ENCODE data around the gene EEF1A2.

The EEF1A2 gene

DNA sequence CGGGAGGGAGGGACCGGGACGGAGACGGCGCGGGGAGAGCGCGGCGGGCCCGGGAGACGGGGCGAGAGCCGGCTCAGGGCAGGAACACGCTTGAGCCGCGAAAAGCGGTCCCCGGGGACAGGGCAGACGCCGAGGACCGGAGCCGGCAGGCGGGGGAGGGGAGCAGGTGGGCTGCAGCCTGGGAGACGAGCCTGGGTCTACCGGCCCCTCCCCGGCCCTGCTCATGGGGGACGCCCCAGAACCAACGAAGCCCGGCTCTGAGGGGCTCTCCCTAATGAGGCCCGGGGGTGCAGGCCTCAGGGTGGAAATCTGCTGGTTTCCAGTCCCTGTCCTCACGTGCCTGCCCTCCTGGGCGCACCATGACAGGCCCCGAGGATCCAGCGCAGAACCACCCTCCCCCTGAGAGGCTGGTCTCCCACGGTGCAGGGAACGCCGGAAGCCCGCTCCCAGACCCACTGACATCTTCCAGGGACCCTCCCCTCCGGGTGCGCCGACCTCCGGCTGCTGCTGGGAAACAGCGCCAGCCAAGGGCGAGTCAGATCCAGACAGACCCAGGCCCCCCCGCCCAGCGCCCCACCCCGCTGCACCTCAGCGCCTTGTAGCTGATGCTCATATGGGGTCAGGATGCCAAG is 571 bp upstream of the EEF1A2 start:
- no peak for DNase-seq (ENCODE audit: low read depth)

DNA sequence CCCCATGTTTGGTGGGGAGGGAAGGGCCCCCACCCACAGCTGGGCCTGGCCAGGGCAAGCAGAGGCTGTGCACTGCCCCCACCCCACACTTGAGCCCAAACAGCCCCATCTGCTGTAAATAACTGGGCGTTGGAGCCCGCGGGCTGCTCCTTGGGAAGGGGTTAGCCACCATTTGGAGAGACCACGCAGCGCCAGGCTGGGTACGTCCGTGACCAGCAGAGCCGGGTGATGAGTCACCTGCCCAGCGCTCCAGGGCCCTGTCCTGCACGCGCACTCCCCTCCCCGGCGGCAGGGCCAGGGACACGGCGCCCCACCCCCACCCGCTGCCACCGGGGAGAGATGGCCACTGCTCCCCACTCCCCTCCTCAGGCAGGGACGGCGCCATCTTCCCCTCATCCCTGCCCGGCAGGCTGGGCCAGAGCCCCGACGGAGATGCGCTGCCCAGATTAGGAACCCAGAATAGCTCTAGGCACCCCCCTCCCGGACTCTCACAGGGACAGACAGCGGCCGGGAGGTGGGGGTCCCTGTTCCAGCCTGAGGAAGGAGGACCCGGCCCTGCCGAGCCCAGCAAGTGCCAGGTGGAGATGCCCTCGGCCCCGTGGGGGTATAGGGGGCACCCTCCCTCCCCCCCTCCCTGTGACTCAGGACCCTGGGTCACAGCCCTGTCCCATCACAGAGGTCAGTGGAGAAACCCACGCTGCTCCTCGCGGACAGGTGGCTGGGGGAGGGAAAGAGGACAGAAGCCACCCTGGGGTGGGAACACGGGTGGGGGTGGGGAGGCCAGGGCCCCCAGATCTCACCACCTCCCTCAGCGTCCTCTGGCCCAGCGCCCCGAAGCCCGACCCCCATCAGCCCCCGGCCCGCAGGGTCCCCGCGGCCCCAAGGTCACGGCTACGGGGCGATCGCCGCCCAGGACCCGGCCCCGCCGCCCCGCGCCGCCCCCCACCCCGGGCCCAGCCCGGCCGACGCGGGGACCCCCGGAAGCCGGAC is 642 bp downstream of the EEF1A2 start:
- no peak for DNase-seq (ENCODE audit: low read depth)

DNA sequence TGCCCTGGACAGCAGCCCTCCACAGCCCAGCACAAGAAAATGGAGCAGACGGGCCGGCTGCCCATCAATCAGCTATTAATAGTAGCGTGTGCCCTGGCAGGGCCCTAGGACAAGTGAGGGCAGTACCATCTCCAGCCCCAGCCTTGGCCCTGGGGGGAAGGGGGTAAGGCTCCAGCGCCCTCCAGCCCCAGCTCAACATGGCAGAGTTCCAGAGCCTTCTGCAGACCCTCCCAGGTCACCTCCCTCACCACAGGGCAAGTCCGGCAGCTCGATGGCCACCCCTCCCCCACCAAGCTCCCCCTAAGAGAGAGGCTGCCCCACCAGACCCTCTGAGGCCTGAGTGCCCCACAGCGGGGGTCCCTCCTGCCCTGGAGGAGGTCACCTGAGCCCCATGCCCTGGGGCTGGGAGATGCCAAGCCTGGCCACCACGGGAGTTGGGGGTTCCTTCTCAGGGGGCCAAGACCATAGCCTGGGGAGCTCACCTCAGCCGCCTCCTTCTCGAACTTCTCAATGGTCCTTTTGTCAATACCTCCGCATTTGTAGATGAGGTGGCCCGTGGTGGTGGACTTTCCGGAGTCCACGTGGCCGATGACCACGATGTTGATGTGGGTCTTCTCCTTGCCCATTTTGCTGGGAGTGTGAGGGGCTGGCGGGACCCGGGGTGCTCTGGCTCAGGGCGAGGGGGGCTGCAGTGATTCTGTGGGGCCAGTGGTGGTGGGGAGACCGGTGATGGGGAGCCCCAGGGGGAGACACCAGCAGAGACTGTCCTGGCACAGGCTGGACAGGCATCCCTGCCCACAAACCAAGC is 1.5 kb downstream of the EEF1A2 start:
- DNase-seq (ENCODE audit: low read depth), result no peak

DNA sequence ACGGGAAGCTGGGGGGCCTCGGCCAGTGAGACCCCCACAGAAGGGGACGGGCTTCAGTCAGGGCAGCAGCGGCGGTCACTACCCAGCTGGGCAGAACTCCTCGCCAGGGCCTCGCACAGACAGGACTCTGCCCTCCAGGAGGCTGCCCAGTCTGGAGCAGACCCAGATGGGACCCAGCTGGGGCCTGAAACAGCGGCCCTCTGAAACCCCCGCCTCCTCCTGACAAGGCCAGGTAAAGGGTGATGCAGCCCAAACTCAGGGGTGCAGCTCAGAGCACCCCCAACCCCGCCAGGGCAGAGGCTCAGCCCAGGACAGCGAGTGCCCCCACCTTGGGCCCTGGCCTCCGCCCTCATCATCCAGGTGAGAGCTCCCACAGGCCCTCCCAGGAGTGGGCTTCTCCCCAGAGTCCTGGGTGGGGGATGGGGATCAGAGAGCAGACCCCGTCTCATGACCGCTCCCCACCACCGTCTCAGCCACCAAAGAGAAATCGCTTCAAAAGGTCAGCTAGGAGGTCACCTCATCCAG is 2.2 kb downstream of the EEF1A2 start:
- no peak for DNase-seq (ENCODE audit: low read depth)

DNA sequence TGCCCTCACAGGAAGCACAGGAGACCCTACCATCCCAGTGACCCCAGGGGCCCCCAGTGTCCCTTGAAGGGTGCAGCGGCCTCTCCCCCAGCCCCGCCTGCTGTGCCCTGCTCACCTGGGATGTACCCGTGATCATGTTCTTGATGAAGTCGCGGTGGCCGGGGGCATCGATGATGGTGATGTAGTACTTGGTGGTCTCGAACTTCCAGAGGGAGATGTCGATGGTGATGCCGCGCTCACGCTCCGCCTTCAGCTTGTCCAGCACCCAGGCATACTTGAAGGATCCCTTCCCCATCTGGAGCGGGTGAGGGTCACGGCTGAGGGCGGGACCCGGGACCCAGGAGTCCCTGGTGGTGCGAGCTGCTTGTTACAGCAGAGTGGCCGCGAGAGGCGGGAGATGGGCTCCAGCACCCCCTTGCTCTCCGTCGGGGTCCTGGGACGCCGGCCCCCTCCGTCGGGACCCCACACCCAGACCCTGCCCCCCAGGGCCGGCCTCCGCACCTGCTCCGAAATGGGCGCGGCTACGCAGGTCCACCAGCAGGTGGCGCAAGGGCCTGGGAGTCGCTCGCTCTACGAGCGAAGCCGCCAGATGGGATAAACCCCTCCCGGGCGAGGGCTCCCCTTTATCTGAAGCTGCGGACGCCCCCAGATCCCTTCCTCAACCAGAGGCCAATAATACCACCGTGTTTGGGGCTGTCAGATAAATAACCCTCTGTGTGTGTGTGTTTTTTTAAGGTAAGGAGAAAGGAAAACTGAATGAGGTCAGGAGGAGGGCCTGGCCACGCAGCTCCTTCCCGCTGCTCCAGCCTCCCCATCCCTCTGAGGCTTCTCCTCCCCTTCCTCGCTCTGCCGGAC is 2.9 kb downstream of the EEF1A2 start:
- DNase-seq (ENCODE audit: low read depth), result no peak

DNA sequence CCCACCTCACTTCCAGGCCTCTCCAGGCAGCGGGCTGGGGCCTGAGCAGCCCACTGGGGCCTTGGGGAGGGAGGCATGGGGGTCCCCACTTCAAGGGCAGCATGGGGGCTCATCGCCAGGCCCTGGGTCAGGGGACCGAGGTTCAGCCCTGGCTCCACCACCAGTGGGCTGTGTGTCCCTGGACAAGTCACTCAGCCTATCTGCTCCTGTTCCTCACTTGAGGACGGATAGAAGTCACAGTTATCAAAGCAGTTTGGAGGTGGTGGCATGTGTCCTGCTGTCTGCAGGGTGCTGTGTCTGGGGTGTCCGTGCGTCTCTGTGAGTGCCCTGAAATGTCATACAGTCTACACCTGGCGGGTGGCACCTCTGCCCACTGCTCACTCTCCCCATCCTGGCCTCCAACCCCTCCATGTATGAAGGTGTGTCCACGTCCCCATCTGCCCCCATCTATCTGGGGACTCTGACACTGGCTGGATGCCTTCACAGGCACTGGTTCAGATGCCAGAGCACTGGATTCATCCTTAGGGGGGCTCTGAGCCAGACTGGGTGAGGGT is 3.6 kb downstream of the EEF1A2 start:
- DNase-seq (ENCODE audit: low read depth), result no peak

DNA sequence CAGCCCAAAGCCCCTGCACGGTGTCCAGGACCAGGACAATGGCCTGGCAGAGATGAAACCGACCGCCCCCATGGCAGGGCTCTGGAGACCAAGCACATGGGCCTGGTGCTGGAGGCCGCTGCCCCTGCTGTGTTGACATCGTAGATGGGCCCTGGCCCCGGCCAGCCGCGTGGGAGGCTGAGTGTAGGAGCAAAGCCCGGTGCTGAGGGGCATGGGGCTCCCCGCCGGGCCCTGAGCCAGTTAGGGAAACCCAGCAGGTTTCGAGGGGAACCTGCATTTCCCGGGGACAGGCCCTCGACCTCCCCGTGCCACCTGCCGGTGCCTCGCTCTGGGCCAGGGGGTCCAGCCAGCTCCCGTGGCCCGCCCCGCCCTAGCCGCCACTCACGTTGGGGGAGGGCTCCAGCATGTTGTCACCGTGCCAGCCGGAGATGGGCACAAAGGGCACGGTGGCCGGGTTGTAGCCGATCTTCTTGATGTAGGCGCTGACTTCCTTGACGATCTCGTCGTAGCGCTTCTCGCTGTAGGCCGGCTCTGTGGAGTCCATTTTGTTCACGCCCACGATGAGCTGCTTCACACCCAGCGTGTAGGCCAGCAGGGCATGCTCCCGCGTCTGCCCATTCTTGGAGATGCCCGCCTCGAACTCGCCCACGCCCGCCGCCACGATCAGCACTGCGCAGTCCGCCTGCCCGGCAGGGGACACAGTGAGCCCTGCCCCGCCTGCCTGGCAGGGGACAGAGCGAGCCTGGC is 4.3 kb downstream of the EEF1A2 start:
- DNase-seq (ENCODE audit: low read depth), result no peak

DNA sequence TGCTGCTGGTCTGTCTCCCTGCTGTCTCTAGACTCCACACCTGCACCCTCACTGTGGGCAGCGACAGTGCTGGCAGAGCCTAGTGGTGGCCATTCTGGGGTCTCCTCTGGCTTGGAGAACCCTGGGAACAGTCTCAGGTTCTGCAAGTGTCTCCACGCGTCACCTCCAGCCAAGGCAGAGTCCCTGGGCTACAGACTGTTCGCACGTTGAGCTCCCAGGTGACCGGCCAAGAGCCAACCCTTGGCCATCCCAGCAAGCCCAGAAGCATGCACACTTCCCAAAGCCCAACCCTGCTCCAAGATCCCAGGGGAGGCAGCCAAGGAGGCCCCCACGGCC is 4.8 kb downstream of the EEF1A2 start:
- no peak for DNase-seq (ENCODE audit: low read depth)

DNA sequence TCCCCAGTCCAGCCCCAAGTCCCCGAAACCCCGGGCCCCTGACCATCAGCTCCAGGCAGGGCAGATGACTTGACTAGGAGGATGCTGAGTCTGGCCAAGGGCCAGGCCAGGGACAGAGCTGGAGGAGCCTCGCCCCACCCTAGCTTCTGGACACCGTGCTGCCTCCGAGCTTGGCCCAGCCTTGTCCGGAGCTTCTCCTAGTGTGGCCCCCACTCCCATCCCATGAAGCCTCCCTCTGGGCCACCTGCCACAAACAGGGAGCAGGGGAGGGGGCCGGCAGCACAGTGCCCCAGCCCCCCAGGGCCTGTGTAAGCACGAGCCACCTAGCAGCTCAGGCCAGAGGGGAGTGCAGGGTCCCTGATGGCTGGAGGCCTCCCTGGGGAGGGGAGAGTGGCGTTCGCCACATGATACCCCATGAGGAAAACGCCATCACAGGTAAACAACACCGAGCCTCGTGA is 5.3 kb downstream of the EEF1A2 start:
- no peak for DNase-seq (ENCODE audit: low read depth)

DNA sequence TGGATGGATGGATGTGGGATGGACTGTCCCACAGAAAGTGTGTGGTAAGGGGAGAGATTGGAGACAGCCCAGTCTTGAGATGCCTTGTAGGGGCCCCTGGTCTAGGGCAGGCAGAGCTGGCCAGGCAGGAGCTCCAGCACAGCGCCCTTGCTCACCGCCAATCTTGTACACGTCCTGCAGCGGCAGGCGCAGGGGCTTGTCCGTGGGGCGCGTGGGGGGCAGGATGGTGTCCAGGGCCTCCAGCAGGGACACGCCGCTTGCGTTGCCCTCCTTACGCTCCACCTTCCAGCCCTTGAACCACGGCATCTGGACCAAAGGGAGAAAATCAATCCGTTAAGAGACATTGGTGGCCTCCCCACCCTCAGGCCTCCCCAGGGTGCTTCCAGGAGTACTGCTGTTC is 5.9 kb downstream of the EEF1A2 start:
- DNase-seq (ENCODE audit: low read depth), result no peak

DNA sequence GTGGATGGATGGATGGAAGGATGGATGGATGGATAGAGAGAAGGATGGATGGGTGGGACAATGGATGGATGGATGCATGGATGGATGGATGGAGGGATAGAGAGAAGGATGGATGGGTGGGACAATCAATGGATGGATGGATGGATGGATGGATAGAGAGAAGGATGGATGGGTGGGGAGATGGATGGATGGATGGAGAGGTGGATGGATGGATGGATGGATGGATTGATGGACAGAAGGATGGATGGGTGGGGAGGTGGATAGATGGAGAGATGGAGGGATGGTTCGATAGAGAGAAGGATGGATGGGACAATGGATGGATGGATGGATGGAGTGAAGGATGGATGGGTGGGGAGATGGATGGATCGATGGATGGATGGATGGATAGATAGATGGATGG is 6.4 kb downstream of the EEF1A2 start:
- no peak for DNase-seq (ENCODE audit: low read depth)

DNA sequence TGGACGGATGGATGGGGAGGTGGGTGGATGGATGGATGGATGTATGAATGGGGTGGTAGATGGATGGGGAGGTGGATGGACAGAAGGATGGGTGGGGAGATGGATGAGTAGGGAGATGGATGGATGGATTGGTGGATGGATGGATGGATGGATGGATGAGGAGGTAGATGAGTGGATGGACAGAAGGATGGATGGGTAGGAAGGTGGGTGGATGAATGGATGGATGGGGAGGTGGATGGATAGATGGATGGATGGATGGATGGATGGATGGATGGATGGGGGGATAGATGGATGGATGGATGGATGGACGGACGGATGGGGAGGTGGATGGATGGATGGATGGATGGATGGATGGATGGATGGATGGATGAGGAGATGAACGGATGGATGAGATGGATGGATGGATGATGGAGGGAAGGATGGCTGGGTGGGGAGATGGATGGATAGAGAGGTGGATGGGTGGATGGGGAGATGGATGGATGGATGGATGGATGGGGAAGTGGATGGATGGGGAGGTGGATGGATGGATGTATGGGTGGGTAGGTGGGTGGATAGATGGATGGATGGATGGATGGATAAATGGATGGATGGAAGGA is 7.2 kb downstream of the EEF1A2 start:
- DNase-seq (ENCODE audit: low read depth), result no peak

DNA sequence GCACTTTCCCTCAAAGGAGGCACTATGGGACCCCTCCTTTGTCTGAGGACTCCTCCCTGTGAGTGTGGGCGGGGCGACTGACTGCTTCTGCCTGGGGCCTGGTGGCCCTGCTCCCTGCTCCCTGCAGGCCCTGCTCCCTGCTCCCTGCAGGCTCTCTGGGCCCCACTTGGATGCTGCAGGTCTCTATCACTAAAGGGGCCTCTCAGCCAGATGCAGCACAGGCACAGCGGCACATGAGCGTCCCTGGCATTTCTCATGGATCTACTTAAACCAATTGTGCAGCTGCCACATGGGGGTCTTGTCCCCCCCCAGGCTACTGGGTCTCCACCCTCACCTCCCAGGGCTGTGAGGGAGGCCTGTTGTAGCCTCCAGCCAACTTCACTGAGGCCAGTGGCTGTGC is 7.8 kb downstream of the EEF1A2 start:
- no peak for DNase-seq (ENCODE audit: low read depth)

DNA sequence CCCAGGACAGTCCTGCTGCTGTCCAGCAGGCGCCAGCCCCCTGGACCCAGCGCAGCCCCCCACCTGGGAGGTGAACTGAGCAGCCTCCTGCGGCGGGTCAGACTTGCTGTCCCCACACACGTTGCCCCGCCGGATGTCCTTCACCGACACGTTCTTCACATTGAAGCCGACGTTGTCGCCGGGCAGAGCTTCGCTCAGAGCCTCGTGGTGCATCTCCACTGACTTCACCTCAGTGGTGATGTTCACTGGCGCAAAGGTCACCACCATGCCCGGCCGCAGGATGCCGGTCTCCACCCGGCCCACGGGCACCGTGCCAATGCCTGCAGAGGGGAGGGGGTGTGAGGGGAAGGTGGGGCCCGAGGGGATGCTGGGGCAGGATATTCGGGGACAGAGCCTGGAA is 8.5 kb downstream of the EEF1A2 start:
- DNase-seq (ENCODE audit: low read depth), result no peak

DNA sequence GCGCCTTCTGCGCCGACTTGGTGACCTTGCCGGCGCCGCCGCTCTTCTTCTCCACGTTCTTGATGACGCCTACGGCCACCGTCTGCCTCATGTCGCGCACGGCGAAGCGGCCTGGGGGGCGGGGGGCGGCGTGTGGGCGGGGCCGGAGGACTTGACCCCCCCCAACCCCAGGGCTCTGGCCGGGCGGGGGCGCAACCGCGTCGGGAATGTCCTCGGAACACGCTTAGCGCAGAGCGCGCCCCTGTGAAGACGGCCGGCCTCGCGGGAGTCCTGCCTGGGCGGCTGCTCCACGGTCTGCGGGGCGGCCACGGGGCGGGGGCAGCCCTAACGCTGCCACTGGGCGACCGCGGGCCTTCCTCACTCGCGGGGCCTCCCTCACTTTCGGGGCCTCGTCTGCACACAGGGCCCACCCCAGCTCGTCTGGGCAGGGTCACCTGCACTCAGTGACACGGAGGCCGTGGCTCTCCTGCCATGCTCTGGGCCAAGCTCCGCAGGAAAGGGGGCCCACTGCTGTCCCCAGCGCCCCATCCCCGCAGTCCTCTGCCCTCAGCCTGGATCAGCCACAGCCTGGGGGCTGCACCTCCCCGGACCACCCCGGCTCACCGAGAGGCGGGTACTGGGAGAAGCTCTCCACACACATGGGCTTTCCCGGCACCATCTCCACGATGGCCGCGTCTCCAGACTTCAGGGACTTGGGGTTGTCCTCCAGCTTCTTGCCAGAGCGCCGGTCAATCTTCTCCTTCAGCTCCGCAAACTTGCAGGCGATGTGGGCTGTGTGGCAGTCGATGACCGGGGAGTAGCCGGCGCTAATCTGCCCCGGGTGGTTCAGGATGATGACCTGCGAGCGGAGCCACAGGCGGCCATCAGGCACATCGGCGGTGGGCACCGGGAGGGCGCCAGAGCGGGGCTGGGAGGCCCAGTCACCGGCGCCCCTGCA is 10.3 kb downstream of the EEF1A2 start:
- no peak for DNase-seq (ENCODE audit: low read depth)

DNA sequence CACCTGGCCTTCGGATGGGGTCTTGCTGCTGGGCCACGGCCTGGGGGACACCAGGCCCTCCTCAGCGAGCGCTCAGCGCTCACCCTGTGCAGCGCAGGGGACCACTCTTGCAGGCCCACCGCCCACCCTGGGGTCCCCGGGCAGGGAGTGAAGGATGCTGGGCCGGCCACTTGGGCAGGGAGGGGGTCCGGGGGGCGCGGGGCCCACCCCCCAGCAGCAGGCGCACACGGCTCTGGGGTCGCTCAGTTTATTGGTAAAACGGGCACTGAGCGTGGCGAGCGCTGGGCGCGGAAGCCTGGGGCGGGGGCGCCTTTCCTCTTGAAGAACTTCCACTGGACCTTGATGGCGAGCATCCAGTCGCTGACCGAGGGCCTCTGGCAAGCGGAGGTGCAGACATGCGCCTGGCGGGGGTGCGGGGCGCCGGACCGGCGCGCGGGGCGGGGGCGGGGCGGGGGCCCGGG is 11.1 kb downstream of the EEF1A2 start:
- DNase-seq (ENCODE audit: low read depth), result no peak

DNA sequence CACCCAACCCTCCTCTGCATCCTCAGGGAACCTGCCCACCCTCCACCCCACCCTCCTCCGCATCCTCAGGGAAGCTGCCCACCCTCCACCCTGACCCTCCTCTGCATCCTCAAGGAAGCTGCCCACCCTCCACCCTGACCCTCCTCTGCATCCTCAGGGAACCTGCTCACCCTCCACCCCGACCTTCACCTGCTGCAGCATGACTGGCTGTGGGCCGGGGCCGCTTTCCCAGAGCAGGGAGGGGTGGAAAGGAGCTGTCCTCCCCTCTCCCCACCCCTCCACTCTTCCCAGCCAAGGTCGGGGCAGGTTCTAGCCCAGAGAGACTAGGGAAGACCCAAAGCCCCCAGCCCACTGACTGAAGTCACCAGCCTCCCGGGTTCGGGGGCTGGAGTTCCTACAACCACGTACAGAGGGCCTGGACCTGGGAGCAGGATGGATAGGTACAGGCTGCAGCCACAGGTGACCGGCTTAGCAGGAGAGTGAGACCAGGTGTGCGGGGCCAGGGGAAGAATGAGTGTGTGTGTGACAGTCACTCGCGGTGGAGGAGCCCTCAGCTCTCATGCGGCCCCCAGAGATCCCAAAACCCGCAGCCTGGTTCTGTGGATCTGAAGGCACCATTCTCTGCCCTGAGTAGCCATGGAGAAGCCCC is 11.6 kb downstream of the EEF1A2 start:
- no peak for DNase-seq (ENCODE audit: low read depth)

DNA sequence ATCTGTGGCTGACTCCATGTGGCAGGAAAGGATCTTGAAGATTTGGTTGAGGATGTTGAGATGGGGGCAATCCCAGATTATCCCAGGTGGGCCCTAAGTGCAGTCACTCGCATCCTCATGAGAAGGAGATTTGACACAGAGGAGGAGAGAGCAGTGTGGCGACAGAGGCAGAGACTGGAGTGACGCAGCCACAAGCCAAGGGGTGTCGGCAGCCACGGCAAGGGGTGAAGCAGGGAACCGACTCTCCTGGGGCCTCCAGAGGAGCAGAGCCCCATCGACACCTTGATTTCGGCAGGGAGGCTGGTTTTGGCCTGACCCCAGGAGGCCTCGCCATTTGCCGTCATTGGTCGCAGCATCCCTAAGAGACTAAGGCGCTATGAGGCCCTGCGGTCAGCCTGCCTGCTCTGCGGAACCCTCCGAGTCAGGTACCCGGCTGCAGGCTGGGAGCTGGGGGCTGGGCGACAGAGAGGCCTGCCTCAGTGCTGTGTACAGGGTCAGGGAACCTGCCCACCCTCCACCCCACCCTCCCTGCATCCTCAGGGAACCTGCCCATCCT is 12.5 kb downstream of the EEF1A2 start:
- DNase-seq (ENCODE audit: low read depth), result no peak
